VCaP (cell line): ENCODE data around the gene RECK.
"Not testable (repeated sequence)": the region's sequence is repeated elsewhere in the genome, so short reads cannot be mapped to it uniquely, and the experiment has no call there.

Experiments used
- H3K27ac ChIP-seq: fragments of 450-650 bp; 2 replicates; pipeline ENCODE4 v1.5.1; 2017
- TF ChIP-seq, protein P1 (sequence below): fragments of 450-650 bp; conservative IDR thresholded peaks from 2 replicates; pipeline ENCODE4 v1.5.1; 2017; ENCODE audit warnings: mild to moderate bottlenecking, moderate library complexity

The RECK gene

DNA sequence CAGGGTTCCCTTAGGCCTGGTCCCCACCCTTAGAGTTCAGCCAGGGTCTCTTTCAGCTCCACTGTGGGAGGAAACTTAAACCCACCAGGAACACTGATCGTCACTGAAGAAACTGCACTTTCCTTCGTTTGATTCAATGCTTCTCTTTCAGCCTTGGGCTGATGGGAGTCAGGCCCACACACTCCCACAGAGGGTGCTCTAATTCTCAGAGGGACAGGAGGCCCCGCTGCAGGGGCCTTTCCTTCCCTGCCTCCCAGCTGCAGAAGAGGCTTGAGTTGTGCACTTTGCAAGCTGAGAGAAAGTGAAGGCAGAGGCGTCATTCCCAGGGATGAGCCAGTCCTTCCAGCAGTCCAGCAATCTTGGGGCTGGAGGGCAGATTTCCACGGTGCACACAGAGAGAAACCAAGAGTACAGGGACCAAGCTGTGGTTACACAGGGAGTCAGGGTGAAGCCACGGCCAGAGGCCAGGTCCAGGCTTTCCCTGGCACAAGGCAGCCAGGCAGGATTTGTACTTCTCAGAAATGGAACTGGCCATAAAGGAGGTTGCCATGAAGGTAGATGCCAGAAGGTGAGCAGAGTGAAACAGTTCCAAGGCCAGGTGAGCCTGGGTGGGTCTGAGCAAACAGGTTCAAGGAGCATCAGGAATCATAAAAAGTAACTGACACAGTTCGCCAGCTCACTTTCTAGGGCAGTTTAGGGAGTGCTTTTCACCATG lies 89.5 kb downstream of the RECK start:
- no peak overlapping the region for H3K27ac ChIP-seq
- TF ChIP-seq, protein P1, sequence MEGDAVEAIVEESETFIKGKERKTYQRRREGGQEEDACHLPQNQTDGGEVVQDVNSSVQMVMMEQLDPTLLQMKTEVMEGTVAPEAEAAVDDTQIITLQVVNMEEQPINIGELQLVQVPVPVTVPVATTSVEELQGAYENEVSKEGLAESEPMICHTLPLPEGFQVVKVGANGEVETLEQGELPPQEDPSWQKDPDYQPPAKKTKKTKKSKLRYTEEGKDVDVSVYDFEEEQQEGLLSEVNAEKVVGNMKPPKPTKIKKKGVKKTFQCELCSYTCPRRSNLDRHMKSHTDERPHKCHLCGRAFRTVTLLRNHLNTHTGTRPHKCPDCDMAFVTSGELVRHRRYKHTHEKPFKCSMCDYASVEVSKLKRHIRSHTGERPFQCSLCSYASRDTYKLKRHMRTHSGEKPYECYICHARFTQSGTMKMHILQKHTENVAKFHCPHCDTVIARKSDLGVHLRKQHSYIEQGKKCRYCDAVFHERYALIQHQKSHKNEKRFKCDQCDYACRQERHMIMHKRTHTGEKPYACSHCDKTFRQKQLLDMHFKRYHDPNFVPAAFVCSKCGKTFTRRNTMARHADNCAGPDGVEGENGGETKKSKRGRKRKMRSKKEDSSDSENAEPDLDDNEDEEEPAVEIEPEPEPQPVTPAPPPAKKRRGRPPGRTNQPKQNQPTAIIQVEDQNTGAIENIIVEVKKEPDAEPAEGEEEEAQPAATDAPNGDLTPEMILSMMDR: no peak

DNA sequence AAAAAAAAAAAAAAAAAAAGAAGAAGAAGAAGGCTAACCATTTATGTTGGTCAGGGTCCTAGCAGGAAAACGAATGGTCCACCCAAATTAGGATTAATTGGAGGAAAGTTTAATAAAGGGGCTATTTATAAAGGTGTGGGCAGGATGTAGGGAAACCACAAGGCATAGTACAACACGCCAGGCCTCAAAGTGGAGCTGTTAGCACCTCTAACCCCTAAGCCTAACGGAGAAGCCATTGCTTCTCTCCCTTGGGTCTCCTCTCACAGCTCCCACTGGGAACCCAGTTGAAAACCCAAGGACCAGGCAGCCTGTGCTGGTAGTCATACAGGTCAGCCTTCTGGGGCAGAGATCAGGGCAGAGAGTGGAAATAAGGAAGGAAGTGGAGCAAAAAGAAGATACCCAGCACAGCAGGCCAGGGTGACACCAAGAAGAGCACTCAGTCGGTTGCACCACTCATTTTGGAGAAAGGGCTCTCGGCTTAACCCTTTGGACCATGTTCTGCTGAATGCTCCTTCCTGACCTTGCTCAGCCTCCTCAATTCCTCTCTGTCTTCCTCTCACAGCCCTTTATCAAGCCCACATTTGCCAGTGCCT lies 91.0 kb downstream of the RECK start:
- no peak overlapping the region for H3K27ac ChIP-seq

DNA sequence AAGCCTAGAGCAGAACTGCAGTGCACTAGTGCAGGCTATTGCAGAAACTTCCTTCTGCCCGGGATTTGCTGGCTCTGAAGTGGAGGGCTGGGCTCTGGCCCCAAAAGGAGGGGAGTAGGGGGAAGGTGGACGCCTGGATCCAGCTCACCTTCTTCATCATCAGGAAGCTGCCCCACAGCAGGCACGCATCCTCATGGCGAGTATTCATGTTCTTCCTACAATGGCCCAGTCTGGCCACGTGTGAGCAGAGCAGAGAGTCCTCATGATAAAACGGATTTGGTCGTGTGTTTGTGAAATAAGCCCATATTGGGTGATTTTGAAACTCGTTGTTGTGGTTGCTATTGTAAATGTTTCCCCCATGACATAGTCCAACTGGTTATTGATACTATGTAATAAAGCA lies 91.6 kb downstream of the RECK start:
- no peak overlapping the region for H3K27ac ChIP-seq
- TF ChIP-seq, protein P1: no peak

More for the DNA sequence above, 91.0 kb downstream of the RECK start:
- TF ChIP-seq, protein P1: no peak

DNA sequence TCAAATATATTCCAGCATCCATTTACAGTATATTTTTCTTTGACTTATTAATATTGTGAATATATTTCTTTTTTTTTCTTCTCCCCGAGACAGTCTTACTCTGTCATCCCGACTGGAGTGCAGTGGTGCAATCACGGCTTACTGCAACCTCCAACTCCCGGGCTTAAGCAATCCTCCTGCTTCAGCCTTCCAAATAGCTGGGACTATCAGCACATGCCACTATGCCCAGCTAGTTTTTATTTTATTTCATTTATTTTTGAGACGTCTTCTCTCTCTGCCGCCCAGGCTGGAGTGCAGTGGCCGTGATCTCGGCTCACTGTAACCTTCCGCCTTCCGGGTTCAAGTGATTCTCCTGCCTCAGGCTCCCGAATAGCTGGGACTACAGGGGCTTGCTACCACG lies 92.4 kb downstream of the RECK start:
- no peak overlapping the region for H3K27ac ChIP-seq
- TF ChIP-seq, protein P1: no peak

DNA sequence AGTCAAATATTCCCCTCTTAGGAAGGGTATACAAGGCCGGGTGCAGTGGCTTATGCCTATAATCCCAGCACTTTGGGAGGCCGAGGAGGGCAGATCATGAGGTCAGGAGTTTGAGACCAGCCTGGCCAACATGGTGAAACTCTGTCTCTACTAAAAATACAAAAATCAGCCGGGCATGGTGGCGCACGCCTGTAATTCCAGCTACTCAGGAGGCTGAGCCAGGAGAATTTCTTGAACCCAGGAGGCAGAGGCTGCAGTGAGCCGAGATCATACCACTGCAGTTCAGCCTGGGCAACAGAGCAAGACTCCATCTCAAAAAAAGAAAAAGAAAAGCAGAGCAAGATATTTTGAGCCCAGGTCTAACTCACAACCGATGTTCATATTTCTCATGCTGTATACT lies 95.0 kb downstream of the RECK start:
- H3K27ac ChIP-seq: not testable (repeated sequence)

DNA sequence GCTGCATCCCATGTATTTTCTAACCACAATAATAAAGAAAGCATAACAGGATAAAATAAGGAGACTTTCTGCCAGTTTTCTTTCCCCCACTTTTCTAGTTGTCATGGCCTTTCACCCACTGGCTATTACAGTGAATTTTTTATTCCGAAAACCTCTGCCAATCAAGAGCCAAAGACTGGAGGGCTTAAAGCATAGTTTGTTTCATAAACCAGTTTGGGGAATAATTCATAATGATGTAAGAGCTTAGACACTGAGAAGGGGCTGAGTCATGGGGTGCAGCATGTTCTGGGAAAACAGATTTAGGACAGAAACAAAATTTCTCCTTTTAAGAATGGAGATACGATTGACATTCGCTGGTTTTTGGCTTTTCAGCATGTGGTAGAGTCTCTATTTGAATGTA lies 95.4 kb downstream of the RECK start:
- no peak overlapping the region for H3K27ac ChIP-seq
- TF ChIP-seq, protein P1: no peak

DNA sequence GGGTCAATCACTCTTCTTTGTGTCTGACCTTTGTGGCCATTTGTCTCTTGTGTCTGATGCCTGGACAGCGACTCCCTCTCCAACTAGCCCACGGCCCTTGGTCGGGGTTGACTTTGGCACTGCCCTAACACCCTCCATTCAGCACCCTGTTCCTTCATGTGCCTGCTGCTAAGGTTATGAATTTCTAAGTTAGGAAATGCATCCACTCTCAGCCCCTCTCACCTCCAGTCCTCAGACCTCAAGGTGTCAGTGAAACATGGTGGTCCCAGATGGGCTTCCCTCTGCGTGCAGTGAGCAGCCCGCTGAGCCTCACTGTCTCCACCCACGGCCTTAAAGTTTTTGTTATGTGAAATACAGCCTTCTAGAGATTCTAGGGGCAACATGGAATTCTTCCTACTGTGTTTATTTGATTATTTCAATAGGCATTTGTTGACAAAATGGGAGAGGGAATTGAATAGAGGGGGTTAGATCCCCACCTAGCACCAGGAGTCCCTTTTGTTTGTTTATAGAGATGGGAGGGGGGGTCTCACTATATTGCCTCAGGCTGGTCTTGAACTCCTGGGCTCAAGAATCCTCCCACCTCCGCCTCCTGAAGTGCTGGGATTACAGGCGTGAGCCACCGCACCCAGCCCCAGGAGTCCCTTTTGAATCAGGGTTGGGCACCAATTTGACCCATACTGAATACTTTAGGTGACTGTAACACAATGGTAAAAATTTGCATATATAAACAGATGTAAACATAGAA lies 98.2 kb downstream of the RECK start:
- TF ChIP-seq, protein P1: no peak
- no peak overlapping the region for H3K27ac ChIP-seq
